Fibroblast of skin of abdomen (primary cell): Measurements from ENCODE around the gene ISM1.

Source experiments
- DNase-seq: peaks from one replicate; pipeline ENCODE4 v3.0.0-alpha.2; 2013

ISM1 gene

GRCh38 chr20:13256606-13257005 is 35.5 kb downstream of the ISM1 start:
- DNase-seq, result no peak

- DNase-seq, result no peak
Observed at GRCh38 chr20:13259921-13260320, 38.8 kb downstream of the ISM1 start.

- no peak for DNase-seq
Observed at GRCh38 chr20:13260650-13261279, 39.7 kb downstream of the ISM1 start.

GRCh38 chr20:13261460-13262301 is 40.6 kb downstream of the ISM1 start:
- DNase-seq, result peak; percentile 45

- DNase-seq, result no peak
Observed at GRCh38 chr20:13262302-13262650, 41.2 kb downstream of the ISM1 start.

GRCh38 chr20:13262671-13263360 is 41.7 kb downstream of the ISM1 start:
- no peak for DNase-seq

- DNase-seq, result no peak
Observed at GRCh38 chr20:13263451-13263850, 42.4 kb downstream of the ISM1 start.

- DNase-seq, result no peak
Observed at GRCh38 chr20:13264907-13265306, 43.8 kb downstream of the ISM1 start.

GRCh38 chr20:13265941-13266340 is 44.9 kb downstream of the ISM1 start:
- DNase-seq, result no peak

GRCh38 chr20:13267231-13267630 is 46.2 kb downstream of the ISM1 start:
- no peak for DNase-seq

GRCh38 chr20:13268953-13269352 is 47.9 kb downstream of the ISM1 start:
- no peak for DNase-seq

- DNase-seq, result no peak
Observed at GRCh38 chr20:13270211-13270610, 49.1 kb downstream of the ISM1 start.

GRCh38 chr20:13271098-13271497 is 50.0 kb downstream of the ISM1 start:
- DNase-seq, result no peak

- no peak for DNase-seq
Observed at GRCh38 chr20:13271977-13272975, 51.2 kb downstream of the ISM1 start.

GRCh38 chr20:13274275-13274861 is 53.3 kb downstream of the ISM1 start:
- no peak for DNase-seq

GRCh38 chr20:13276945-13277541 is 56.0 kb downstream of the ISM1 start:
- DNase-seq, result no peak

- DNase-seq, result no peak
Observed at GRCh38 chr20:13277663-13278295, 56.7 kb downstream of the ISM1 start.

GRCh38 chr20:13278812-13279570 is 57.9 kb downstream of the ISM1 start:
- DNase-seq, result no peak

GRCh38 chr20:13280609-13281324 is 59.7 kb downstream of the ISM1 start:
- no peak for DNase-seq
